H1 (cell line): ENCODE results near the gene CNOT1. TPM values are rescaled to one million over a fixed set of nuclear protein-coding genes. Genes with fewer than 3 reads are reported as not detected.

Source experiments
- JUN ChIP-seq: IDR thresholded peaks from 2 replicates; pipeline ENCODE4 v1.6.1; 2011; ENCODE audit warnings: low read depth, mild to moderate bottlenecking, improper control_type of control experiment, low read length
- MAFK ChIP-seq: IDR thresholded peaks from 2 replicates; pipeline ENCODE4 v1.6.1; 2012; ENCODE audit warnings: low read depth, mild to moderate bottlenecking, improper control_type of control experiment, low read length
- RAD21 ChIP-seq, 2 experiments: IDR thresholded peaks in 1 of 2; conservative IDR thresholded peaks in 1 of 2; 2 replicates each; pipeline ENCODE4 v1.6.1; 2011; ENCODE audit warnings: low read depth in 2 of 2, low read length in 2 of 2, improper control_type of control experiment in 1 of 2, inconsistent platforms in 1 of 2, mild to moderate bottlenecking in 1 of 2, moderate library complexity in 1 of 2
- SIRT6 ChIP-seq: IDR thresholded peaks from one replicate; pipeline ENCODE4 v1.7.1; 2012; ENCODE audit warnings: low read length, inconsistent platforms
- polyA plus RNA-seq, 7 experiments: library from polyadenylated mRNA; depleted of rRNA in 3 of 7; stranded (reverse) in 5 of 7; unstranded in 2 of 7; fragments of >200 nt in 5 of 7; fragments of 200-250 nt in 2 of 7; gene quantifications; 1 replicate in 5 of 7; 2 replicates in 1 of 7; 4 replicates in 1 of 7; pipeline versions ENCODE4 v1.2.1 to v1.2.3, GENCODE V29; 2011 to 2013; ENCODE audit warnings: missing spikeins in 2 of 7, mixed read lengths in 2 of 7
- total RNA-seq: library from RNA; stranded (reverse); fragmentation: NEBNext Ultra II Directional; extraction: Animal tissue kit (Norgen Biotek cat#: 25700); gene quantifications from 2 replicates; pipeline ENCODE4 v1.2.1, GENCODE V29; 2021
- TF ChIP-seq, protein P1 (sequence below): IDR thresholded peaks from 2 replicates; pipeline ENCODE4 v1.6.1; 2011; ENCODE audit warnings: low read depth, mild to moderate bottlenecking, low read length; ENCODE audit not compliant: insufficient read depth

Gene CNOT1
- total and polyA plus RNA-seq, 2 of the 8 experiments (the other 6 are each of a cell fraction or from before 2014, with no cell fraction given): 306 to 319 TPM

DNA sequence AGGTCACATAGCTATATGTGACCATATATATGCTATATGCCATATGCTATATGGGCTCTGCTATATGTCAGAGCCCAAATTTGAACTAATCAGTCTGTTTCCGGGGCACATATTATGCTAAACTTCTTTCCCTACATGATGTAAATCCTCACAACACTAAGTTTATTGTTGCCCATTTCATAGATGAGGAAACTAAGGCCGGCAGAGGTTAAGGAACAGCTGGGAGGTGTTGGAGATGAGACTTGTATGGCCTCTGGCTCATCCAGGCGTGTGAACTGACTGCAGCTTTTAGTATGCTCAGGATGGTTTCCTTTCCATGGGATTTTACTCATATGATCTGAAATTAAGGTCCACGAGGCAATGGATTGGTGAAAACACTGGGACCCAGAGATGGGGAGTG is 17.5 kb upstream of the CNOT1 start (continued):
- TF ChIP-seq JUN (no peak), RAD21 (IDR thresholded peaks at IDR 0.05 in 1 of 2, conservative IDR thresholded peaks at IDR 0.05 in 1 of 2; ENCODE audit: low read depth in 2 of 2, low read length in 2 of 2) (no peak), MAFK (no peak), SIRT6 (no peak)
- TF ChIP-seq, protein P1, sequence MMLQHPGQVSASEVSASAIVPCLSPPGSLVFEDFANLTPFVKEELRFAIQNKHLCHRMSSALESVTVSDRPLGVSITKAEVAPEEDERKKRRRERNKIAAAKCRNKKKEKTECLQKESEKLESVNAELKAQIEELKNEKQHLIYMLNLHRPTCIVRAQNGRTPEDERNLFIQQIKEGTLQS: no peak
